ENCODE measurements around the gene SIRPG. TPM values are rescaled to one million over a fixed set of nuclear protein-coding genes. Genes with fewer than 3 reads are reported as not detected.

The SIRPG gene
- total RNA-seq, 1 experiment from 2014 or later, result not detected

GRCh38 chr20:1637226-1637625 is 20.4 kb downstream of the SIRPG start:
- no peak overlapping the region for H4K8ac ChIP-seq (replicated peaks; ENCODE audit: insufficient read length, low read depth, low read length)
- no peaks in the 10 kb centered on the region; the same call in 1 of the 2 replicates for H3K4me1 ChIP-seq (ENCODE audit: insufficient read depth, low read length)
- H3K14ac ChIP-seq (ENCODE audit: insufficient read depth, low read length), result no peak overlapping the region
- H2BK15ac ChIP-seq (ENCODE audit: low read depth, low read length), result no peak overlapping the region
- no peak overlapping the region for H2AK5ac ChIP-seq (ENCODE audit: insufficient read length, low read length)
- no peak overlapping the region for H2BK20ac ChIP-seq (ENCODE audit: low read depth, low read length, poor library complexity, severe bottlenecking)
- no peak overlapping the region for H2AFZ ChIP-seq (ENCODE audit: low read length)
- H3K36me3 Mint-ChIP-seq (ENCODE audit: insufficient read depth in 1 of 3, low read depth in 3 of 3), result peaks cover 0 to 4% (median 0%) of the 10 kb centered on the region in 3 experiments; a peak in 2 of 7 replicates
- DNase-seq, result no peak
- no peak overlapping the region for H3K9ac ChIP-seq (ENCODE audit: extremely low read depth, insufficient read length, low read length)
- H2BK5ac ChIP-seq (ENCODE audit: insufficient read length, low read length), result no peak overlapping the region
- peaks cover 7 to 18% of the 10 kb centered on the region in 2 experiments for H3K4me1 Mint-ChIP-seq
- no peaks in the 10 kb centered on the region for H3K9me3 ChIP-seq (ENCODE audit: control insufficient read depth, low read depth, low read length)
- no peaks in the 10 kb centered on the region for H4K20me1 ChIP-seq (ENCODE audit: control insufficient read depth, insufficient read depth, insufficient read length)
- no peaks in the 10 kb centered on the region for H3K23me2 ChIP-seq (ENCODE audit: insufficient read length, low read depth, low read length, poor library complexity, severe bottlenecking)
- H3K18ac ChIP-seq (ENCODE audit: insufficient read length, low read depth, low read length), result no peak overlapping the region
- no peak overlapping the region for H3K4ac ChIP-seq (ENCODE audit: low read depth, low read length)
- no peaks in the 10 kb centered on the region for H3K27me3 ChIP-seq (ENCODE audit: insufficient read depth, low read length)
- H3K27me3 Mint-ChIP-seq (ENCODE audit: low read depth), result peaks cover 5% of the 10 kb centered on the region
- no peak overlapping the region for H2BK12ac ChIP-seq (ENCODE audit: insufficient read length, low read depth, low read length)
- no peak overlapping the region for H3K4me3 Mint-ChIP-seq
- H3T11ph ChIP-seq (ENCODE audit: low read length), result no peak overlapping the region
- no peak overlapping the region for H4K5ac ChIP-seq (ENCODE audit: insufficient read length, low read depth, low read length)
- H3K4me2 ChIP-seq (ENCODE audit: insufficient read depth, insufficient read length, low read length), result no peak overlapping the region
- no CpG with 5 or more reads among the region's 2 CpGs for WGBS (ENCODE audit: extremely low coverage, insufficient read length, low lambda C conversion rate)
- H3K27ac ChIP-seq (ENCODE audit: insufficient read length, low read depth, low read length), result no peak overlapping the region
- no peaks in the 10 kb centered on the region for H3K79me2 ChIP-seq (ENCODE audit: insufficient read depth, low read length)
- H3K79me1 ChIP-seq (ENCODE audit: insufficient read depth, low read depth, low read length, poor library complexity, severe bottlenecking), result no peaks in the 10 kb centered on the region
- TF ChIP-seq CTCF (conservative IDR thresholded peaks at IDR 0.05), result no peak
- peaks cover 13% of the 10 kb centered on the region in 2 experiments; a peak in 4 of 5 replicates for H3K9me3 Mint-ChIP-seq
- H3K23ac ChIP-seq (ENCODE audit: insufficient read length, low read depth, low read length), result no peak overlapping the region
- H2BK120ac ChIP-seq (ENCODE audit: low read depth, low read length, poor library complexity, severe bottlenecking), result no peak overlapping the region
- no peak overlapping the region for H4K91ac ChIP-seq (ENCODE audit: insufficient read length, low read depth, low read length)
- H3K27ac Mint-ChIP-seq, result no peak overlapping the region
- no peak overlapping the region for H3K56ac ChIP-seq (ENCODE audit: insufficient read length, low read depth, low read length)

Data from H9 (cell line).